Mucosa of stomach (tissue), 1 donor: Measurements from ENCODE around the gene RIMS1.

Source experiments
- H3K27me3 ChIP-seq: one replicate; pipeline ENCODE4 v1.7.0; 2013; ENCODE audit warnings: mild to moderate bottlenecking, low read length; ENCODE audit not compliant: control insufficient read depth, insufficient read depth
- H3K36me3 ChIP-seq: one replicate; pipeline ENCODE4 v1.7.0; 2013; ENCODE audit warnings: low read length; ENCODE audit not compliant: control insufficient read depth, insufficient read depth
- H3K4me1 ChIP-seq: one replicate; pipeline ENCODE4 v1.7.0; 2013; ENCODE audit warnings: mild to moderate bottlenecking, low read length; ENCODE audit not compliant: control insufficient read depth, insufficient read depth
- H3K4me3 ChIP-seq: one replicate; pipeline ENCODE4 v1.7.0; 2013; ENCODE audit warnings: low read length
- H3K9ac ChIP-seq: one replicate; pipeline ENCODE4 v1.7.0; 2013; ENCODE audit warnings: mild to moderate bottlenecking, low read length, moderate library complexity
- H3K9me3 ChIP-seq: one replicate; pipeline ENCODE4 v1.7.0; 2013; ENCODE audit warnings: mild to moderate bottlenecking, low read length, moderate library complexity; ENCODE audit not compliant: control insufficient read depth
- donor health status: Pancreatic carcinoma.

RIMS1 gene

DNA sequence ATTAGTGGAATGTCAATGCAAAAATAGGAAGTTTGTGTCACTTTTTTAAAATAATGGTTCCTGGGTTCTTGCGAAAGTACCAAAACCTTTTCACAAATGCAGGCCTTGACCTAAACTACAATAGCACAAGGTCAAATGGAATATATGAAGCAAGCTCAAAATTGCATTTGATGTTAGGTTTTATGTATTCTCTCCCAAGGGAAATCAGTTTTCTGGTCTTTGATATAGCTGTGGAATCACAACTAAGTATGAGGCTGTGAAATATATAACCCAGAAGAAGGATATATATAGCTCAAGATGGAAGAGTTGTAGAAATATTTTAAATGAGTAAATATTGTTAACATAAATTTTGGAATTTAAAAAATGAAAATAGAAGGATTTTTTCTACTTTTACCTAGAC is 327.3 kb downstream of the RIMS1 start:
- no peaks in the 10 kb centered on the region for H3K36me3 ChIP-seq
- H3K4me3 ChIP-seq: no peak overlapping the region
- no peak overlapping the region for H3K9ac ChIP-seq
- no peaks in the 10 kb centered on the region for H3K9me3 ChIP-seq
- H3K27me3 ChIP-seq: no peaks in the 10 kb centered on the region
- H3K4me1 ChIP-seq: no peaks in the 10 kb centered on the region

DNA sequence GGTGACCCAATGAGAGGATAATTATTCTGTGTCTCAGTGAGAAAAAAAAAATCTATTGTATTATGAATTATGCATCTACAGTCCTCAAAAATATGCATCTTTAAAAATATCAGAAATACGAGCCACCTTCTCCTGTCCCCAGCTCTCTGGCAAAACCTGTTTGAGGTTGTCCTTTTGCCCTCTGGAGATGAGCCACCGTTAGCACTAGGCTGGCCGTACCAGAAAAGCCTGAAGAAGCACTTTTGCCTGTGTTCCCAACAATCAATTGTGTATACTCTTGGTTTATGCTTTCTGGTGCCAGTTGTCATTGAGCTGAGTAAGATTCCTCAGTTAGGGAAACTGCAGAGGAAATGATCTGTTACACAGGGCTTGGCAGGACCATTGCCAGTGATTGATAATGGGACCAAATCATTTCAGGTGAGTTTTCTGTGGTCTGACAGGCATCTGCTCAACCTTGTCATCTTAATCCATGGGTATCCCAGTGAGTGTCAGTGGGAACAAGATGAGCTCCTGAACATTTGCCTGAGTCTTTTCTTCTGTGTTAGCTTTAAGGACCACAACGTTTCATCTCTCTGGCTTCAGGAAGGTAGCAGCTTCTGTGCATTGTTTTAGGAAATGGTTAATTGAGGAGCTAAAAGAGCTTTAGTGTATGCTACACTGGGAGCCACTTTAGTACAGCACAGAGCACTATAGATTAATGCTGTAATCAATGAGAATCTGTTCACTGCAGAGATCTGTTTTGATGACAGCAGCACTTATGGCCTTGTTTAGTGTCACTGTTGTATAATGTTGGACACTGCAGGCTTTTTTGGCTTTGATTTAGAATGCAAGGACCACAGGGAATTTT is 330.1 kb downstream of the RIMS1 start:
- Histone ChIP-seq H3K4me3 (no peak overlapping the region), H3K9me3 (no peaks in the 10 kb centered on the region), H3K27me3 (no peaks in the 10 kb centered on the region), H3K4me1 (no peaks in the 10 kb centered on the region), H3K36me3 (no peaks in the 10 kb centered on the region), H3K9ac (no peak overlapping the region)

DNA sequence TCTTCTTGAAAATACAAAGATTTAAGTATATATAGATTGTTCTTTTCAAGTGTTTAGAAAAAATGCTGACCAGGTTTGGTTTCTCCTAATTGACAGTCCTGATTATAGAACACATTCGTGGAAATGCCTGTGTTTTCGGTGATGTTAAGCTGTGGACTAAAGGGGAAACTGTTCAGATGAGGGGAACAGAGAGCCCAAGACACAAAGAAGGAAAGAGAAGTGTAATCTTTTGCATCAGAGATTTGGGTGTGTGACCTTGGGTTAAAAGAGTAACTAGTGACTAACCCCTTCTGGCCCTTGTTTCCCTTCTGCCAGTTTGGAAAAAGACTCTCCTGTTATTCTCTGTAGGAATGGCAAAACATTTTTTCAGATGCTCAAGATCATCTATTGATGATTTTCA is 331.3 kb downstream of the RIMS1 start:
- Histone ChIP-seq H3K4me1 (no peaks in the 10 kb centered on the region), H3K36me3 (no peaks in the 10 kb centered on the region), H3K4me3 (no peak overlapping the region), H3K27me3 (no peaks in the 10 kb centered on the region), H3K9me3 (no peaks in the 10 kb centered on the region), H3K9ac (no peak overlapping the region)

DNA sequence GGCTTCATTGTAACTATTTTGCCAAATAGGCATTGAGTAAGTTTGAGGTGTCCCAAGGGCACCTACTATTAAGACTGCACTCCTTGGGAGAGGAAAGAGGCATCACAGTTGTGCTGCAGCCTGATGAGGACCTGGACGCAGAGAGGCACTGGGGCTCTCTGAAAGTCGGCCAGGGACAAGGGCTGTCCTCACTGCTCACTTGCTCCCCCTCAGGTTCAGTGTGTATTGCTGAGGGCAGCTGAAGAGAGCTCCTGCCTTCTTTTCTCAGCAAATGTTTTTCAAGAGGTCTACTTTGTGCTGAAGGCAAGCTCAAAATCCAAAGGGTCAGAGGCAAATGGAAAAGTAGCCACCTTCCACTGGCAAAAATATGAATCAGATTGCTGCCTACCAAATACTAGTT is 331.8 kb downstream of the RIMS1 start:
- no peaks in the 10 kb centered on the region for H3K27me3 ChIP-seq
- no peaks in the 10 kb centered on the region for H3K4me1 ChIP-seq
- no peak overlapping the region for H3K4me3 ChIP-seq
- no peaks in the 10 kb centered on the region for H3K9me3 ChIP-seq
- H3K9ac ChIP-seq: no peak overlapping the region
- H3K36me3 ChIP-seq: no peaks in the 10 kb centered on the region

DNA sequence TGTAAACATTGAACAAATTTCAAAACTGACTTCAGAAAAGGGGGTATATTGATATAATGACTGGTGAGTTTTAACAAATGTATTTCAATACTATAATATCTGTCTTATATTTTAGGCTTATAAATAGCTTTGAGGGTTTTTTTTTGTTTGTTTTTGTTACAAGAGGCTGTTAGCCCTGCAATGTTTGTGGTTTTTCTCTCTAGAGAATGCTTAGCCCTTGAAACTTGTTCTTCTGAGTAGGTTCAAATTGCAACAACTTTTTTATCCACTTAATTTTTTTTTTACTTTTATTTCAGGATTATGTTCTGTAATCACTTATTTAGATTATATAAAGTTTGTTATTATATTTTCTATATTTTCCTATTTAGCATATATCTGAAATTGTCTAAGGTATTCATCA is 333.2 kb downstream of the RIMS1 start:
- Histone ChIP-seq H3K36me3 (no peaks in the 10 kb centered on the region), H3K9me3 (no peaks in the 10 kb centered on the region), H3K4me1 (no peaks in the 10 kb centered on the region), H3K27me3 (no peaks in the 10 kb centered on the region), H3K9ac (no peak overlapping the region), H3K4me3 (no peak overlapping the region)

DNA sequence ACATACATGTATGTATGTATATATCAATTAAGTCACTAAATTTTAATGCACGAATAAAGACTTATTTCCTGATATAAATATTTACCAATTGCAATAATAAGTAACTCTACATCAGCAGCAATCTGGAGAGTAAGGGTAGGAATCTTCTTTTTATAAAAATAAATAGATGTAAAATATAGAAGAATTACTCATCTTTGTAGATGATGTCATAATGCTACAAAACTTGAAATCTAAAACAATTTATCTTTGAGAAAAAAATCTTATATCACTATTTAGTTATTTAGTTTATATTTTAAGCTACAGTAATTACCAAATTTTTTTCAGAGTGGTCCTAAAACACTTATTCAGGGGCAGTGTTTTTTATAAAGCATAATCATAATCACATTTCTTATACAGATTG is 351.7 kb downstream of the RIMS1 start:
- no peak overlapping the region for H3K9ac ChIP-seq
- H3K27me3 ChIP-seq: no peaks in the 10 kb centered on the region
- H3K36me3 ChIP-seq: no peaks in the 10 kb centered on the region
- no peak overlapping the region for H3K4me3 ChIP-seq
- no peaks in the 10 kb centered on the region for H3K4me1 ChIP-seq
- no peaks in the 10 kb centered on the region for H3K9me3 ChIP-seq

DNA sequence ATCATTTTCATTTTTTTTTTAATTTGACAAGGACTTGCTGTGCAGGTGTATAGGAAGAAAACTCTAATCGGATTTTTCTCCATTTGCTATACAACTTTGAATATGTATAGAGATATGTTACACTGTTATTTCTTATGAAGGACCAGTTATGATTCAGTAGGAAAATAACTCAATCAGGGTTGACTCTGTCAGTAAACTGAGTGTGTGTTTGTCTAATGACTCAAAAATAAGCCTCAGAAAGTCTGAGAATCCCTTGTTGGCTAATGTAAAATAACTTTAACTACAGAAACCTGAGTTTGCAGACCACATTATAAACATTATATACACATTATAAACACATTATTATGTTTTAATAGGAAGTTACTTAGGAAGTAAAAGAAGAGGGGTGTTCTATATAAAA is 352.6 kb downstream of the RIMS1 start:
- H3K4me1 ChIP-seq: no peaks in the 10 kb centered on the region
- H3K4me3 ChIP-seq: no peak overlapping the region
- no peaks in the 10 kb centered on the region for H3K36me3 ChIP-seq
- H3K27me3 ChIP-seq: no peaks in the 10 kb centered on the region
- no peak overlapping the region for H3K9ac ChIP-seq
- H3K9me3 ChIP-seq: no peaks in the 10 kb centered on the region

DNA sequence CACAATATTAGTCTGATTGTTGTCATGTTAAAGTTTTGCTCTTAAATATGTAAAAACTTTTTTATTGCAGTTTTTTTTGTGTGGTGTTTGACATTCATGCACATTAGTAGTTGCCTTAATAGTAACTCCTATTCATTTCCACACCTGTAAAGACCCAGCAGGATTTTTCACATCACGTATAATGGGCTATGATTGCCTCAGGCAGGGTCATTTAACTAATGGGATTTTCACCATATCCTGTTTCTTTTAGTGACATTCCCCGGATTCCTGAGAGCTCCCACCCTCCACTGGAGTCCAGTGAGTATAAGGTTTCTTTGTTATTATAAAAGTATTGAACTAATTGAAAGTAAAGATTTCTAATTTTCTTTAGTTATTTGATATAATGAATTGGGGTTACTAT is 359.2 kb downstream of the RIMS1 start:
- Histone ChIP-seq H3K4me3 (no peak overlapping the region), H3K9me3 (no peaks in the 10 kb centered on the region), H3K4me1 (no peaks in the 10 kb centered on the region), H3K9ac (no peak overlapping the region), H3K27me3 (no peaks in the 10 kb centered on the region), H3K36me3 (no peaks in the 10 kb centered on the region)

DNA sequence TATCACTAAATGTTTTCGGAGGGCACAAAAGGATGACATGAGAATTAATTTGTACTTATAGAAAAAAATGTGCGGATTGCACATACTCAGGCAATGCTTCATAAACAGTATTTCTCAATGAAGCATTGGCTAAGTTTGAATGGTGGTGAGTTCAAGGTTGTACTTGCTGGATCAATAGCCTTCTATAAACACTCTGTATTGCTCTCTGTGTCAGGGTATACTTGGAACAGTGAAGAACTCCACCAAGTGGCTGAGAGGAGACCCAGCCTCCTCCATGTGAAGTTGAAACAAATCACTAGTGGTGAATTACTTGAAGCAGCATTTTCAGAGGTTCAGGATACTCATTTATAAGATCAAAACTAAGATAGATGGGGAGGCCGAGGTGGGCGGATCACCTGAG is 360.6 kb downstream of the RIMS1 start:
- Histone ChIP-seq H3K36me3 (no peaks in the 10 kb centered on the region), H3K9ac (no peak overlapping the region), H3K27me3 (no peaks in the 10 kb centered on the region), H3K4me1 (no peaks in the 10 kb centered on the region), H3K9me3 (no peaks in the 10 kb centered on the region), H3K4me3 (no peak overlapping the region)

DNA sequence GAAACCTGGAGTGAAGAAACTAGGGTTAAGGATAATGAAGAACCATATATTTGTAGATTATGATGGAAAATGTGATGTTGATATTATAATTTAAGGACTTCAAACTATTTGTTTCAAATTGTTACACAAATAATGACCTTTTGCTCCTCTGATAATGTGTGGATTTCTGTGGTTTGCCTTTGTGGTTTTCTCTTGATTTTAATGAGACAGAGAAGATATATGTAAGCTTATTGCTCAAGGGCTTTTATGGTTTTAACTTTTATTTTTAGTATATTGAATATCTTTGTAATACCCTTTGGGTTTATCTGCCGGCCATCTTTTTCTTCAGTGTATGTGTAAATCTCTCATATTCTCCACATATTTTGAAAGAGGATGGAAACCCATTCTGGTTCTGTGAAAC is 362.3 kb downstream of the RIMS1 start:
- H3K9ac ChIP-seq: no peak overlapping the region
- H3K4me1 ChIP-seq: no peaks in the 10 kb centered on the region
- no peaks in the 10 kb centered on the region for H3K27me3 ChIP-seq
- no peaks in the 10 kb centered on the region for H3K36me3 ChIP-seq
- no peaks in the 10 kb centered on the region for H3K9me3 ChIP-seq
- no peak overlapping the region for H3K4me3 ChIP-seq

DNA sequence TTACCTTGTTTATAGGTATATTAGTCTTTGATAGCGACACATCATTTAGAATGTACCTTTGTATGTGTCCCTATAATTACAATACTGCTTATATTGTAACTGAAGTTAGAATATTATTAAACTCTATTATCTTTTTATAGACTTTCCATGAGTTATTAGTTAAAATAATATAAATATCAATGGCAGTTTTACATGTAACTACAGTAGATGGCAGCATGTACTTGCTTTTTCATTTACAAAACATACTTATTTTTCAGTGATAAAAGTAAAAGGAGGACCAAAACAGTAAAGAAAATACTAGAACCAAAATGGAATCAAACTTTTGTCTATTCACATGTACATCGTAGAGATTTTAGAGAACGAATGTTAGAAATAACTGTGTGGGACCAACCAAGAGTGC is 364.3 kb downstream of the RIMS1 start:
- Histone ChIP-seq H3K9ac (no peak overlapping the region), H3K9me3 (no peaks in the 10 kb centered on the region), H3K4me1 (no peaks in the 10 kb centered on the region), H3K36me3 (no peaks in the 10 kb centered on the region), H3K4me3 (no peak overlapping the region), H3K27me3 (no peaks in the 10 kb centered on the region)

DNA sequence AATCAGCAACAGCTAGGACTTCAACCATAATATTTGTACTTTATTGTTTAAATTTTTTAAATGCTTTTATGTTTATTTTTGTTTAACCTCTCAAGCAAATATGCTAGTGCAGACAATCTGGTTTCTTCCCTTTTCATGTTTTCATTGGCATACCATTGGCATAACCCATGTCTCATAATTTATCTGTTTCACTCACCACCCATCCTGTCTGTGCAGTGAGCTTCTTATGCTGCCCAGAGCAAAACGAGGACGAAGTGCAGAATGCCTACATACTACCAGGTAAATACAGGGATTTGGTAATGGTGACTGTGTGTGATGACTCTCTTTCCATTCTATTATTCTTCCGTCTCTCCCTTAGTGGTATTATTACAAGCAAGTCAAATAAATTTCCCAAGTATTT is 374.1 kb downstream of the RIMS1 start:
- Histone ChIP-seq H3K4me1 (no peaks in the 10 kb centered on the region), H3K4me3 (no peak overlapping the region), H3K9ac (no peak overlapping the region), H3K36me3 (no peaks in the 10 kb centered on the region), H3K27me3 (no peaks in the 10 kb centered on the region), H3K9me3 (no peaks in the 10 kb centered on the region)

DNA sequence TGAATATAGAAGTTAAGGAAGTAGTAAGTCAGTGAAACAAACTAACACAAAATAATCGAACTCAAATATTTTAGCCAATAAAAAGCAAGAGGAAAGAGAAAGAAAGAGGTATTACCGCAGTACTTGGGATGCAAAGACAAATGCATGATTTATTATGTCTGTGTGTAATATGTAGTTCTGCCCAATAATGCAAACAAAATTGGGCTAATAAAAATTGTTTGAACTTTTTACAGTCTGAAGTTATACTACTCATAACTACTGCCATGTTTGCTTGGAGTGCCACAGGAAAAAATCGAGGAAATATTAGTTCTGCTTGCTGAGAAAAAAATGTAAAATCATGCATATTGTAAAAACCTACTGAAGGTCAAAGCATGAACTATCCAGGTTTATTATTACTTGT is 375.2 kb downstream of the RIMS1 start:
- Histone ChIP-seq H3K27me3 (no peaks in the 10 kb centered on the region), H3K36me3 (no peaks in the 10 kb centered on the region), H3K4me3 (no peak overlapping the region), H3K9me3 (no peaks in the 10 kb centered on the region), H3K9ac (no peak overlapping the region), H3K4me1 (no peaks in the 10 kb centered on the region)
